Stimulated activated CD8-positive, alpha-beta memory T cell treated with anti-CD3 and anti-CD28 coated beads, Interleukin-4, amount 100 ng/mL, for 24 hours (primary cell): Measurements from ENCODE around the gene MAPK8IP3.

Experiments used
- DNase-seq: peaks from one replicate; pipeline ENCODE4 v3.0.0-alpha.2; 2020; ENCODE audit warnings: low read depth

The MAPK8IP3 gene

GRCh38 chr16:1763521-1764511, 57.8 kb downstream of the MAPK8IP3 start:
- no peak for DNase-seq

- no peak for DNase-seq
Measured at GRCh38 chr16:1764971-1765370, 59.0 kb downstream of the MAPK8IP3 start.

- no peak for DNase-seq
Measured at GRCh38 chr16:1765826-1766225, 59.8 kb downstream of the MAPK8IP3 start.

- DNase-seq = no peak
Measured at GRCh38 chr16:1766231-1766630, 60.2 kb downstream of the MAPK8IP3 start.

- no peak for DNase-seq
Measured at GRCh38 chr16:1766701-1767100, 60.7 kb downstream of the MAPK8IP3 start.

GRCh38 chr16:1767116-1767994, 61.4 kb downstream of the MAPK8IP3 start:
- DNase-seq = no peak

GRCh38 chr16:1768061-1768766, 62.2 kb downstream of the MAPK8IP3 start:
- no peak for DNase-seq

- no peak for DNase-seq
Measured at GRCh38 chr16:1768767-1769401, 62.9 kb downstream of the MAPK8IP3 start.

GRCh38 chr16:1769402-1770300, 63.7 kb downstream of the MAPK8IP3 start:
- DNase-seq = no peak

- peak; percentile 49 for DNase-seq
Measured at GRCh38 chr16:1770328-1771187, 64.6 kb downstream of the MAPK8IP3 start.

- peak; percentile 69 for DNase-seq
Measured at GRCh38 chr16:1771188-1771863, 65.3 kb downstream of the MAPK8IP3 start, which contains the start of gene NME3. Gene NME3, minus strand, starts transcription at chr16:1771543. Its CDS starts 9 bp downstream, at chr16:1771534.

GRCh38 chr16:1771864-1772361, 65.9 kb downstream of the MAPK8IP3 start:
- no peak for DNase-seq

- peak; percentile 34 for DNase-seq
Measured at GRCh38 chr16:1772362-1772907, 66.4 kb downstream of the MAPK8IP3 start, which contains the start of gene EME2. Gene EME2, plus strand, starts transcription at chr16:1772810. Its CDS starts 418 bp downstream, at chr16:1773228.

- DNase-seq = peak; percentile 68
Measured at GRCh38 chr16:1772908-1773702, 67.1 kb downstream of the MAPK8IP3 start, which contains the start of gene MRPS34. Gene MRPS34, minus strand, starts transcription at chr16:1773134. Its CDS starts 15 bp downstream, at chr16:1773119.

- no peak for DNase-seq
Measured at GRCh38 chr16:1773703-1774447, 67.9 kb downstream of the MAPK8IP3 start.

- DNase-seq = no peak
Measured at GRCh38 chr16:1774448-1774780, 68.4 kb downstream of the MAPK8IP3 start.
